HG03439 (cell line): ENCODE results near the gene TRIM8.
"Not testable (repeated sequence)": the region's sequence is repeated elsewhere in the genome, so short reads cannot be mapped to it uniquely, and the experiment has no call there.

Experiments
- ATAC-seq: cut with Tn5 transposase; IDR thresholded peaks from one replicate; pipeline ENCODE4 v1.9.1; 2021; ENCODE audit warnings: mild to moderate bottlenecking, moderate library complexity; ENCODE audit not compliant: unreplicated experiment

The TRIM8 gene

DNA sequence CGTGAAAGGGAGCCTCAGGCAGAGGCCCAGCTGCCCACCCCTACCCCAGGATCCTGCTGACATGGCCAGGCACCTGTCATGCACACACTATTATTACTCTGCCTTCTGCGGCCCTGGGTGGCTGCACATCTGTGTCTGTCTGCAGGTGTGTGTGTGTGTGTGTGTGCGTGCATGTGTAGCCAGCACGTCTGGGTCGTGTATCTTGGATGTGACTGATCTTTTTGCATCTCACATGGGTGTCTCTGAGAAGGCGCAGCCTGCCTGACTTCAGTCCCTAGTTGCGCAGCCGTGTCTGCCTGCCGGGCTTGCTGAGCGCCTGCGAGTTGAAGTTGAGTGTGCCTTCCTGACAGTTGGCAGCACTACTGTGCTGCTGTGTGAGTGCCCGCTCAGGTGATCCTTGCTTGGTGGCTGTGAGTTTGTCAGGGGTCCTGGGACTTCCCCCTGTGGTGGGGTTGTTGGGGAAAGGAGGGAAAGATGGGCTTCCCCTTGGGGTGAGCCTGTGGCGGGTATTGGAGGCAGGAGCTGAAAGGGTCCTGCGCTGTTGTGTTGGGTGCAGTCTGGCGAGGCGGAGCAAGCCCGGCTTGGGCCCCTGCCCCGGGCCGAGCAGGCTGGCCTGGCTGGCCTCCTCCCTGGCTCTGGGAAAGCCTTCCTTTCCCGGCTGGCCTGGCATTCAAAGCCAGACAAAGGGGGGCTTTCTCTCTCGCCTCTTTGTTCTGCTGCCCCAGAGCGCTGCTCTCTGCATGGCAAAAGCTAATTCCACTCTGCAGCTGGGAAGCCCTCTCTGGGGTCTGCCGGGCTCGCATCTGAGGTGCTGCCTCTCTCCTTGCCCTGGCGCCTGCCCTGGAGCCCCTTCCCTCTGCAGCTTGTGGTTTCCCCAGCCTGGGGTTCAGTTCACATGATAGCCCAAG, 4.9 kb downstream of the TRIM8 start:
- no peak for ATAC-seq

DNA sequence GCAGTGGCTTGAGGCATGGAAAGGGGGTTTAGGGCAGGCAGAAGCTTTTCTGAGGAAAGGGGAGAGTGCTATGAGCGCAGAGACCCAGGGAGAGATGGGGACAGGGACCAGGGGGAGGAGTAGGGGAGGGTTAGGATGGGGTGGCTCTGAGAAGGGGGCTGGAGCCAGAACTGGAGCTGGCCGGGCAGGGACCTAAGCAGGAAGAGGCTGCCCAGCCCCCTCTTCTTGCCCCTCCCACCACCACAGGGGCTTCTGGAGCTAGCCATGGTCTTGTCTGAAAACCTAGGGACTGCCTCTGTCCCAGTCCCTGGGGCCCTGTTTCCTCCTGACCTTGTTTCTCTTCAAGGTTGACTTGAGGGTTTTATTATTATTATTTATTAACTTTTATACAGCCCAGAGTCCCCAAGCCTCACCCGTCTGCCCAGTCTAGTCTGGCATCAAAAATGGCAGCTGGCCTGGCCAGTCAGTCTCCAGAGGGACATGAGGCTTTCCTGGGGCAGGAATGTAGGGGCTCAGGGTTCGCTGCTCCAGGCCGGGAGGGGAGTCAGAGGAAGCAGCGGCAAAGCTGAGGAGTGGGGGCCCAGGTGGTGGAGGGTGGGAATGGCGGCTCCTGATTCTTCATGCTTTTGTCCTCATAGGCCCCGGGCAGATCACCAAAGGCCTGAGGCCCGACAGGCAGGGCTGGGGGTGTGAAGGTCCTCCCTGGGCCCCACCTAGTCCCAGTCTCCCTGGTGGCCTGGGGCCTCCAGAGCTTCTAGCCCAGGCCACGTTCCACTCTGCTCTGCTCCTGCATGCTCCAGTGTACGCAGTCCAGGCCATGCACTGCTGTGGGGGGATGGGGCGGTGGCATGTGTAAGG, 5.7 kb downstream of the TRIM8 start:
- no peak for ATAC-seq

DNA sequence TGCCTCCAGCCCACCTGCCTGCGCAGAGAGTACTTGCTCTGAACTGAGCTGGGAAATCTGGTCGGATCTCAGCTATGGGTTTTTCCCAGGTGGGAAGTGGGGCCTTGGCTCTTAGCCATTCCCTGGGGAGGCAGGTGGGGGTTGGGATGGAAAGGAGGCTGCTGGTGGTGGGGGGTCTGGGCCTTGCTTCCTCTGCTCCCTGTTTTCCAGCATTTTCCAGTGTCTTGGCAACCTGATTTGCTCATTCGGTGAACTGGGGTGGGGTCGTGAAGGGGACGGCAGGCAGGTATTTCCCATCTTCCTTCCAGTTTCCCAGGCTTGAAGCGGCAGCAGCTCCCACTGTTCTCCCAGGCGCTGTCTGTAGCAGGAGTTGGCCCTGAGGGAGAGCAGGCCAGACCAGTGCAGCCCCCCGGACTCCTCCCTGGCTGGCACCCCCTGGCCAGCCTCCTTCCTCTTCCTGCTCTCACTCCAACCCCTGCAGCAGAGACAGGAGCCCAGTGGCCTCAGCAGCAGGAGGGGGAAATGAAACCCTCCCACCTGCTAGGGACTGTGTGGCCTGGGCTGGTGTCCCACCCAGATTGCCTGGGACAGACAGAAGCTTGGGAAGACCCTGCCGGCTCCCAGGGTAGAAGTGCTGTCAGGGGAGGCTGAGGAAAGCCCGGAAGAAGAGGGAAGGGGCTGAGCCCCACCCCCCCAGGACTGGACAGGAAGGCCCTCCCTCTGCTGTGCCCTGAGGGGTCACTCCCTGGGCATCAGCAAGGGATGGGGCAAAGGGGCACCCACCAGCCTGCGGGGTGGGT, 6.6 kb downstream of the TRIM8 start:
- no peak for ATAC-seq

DNA sequence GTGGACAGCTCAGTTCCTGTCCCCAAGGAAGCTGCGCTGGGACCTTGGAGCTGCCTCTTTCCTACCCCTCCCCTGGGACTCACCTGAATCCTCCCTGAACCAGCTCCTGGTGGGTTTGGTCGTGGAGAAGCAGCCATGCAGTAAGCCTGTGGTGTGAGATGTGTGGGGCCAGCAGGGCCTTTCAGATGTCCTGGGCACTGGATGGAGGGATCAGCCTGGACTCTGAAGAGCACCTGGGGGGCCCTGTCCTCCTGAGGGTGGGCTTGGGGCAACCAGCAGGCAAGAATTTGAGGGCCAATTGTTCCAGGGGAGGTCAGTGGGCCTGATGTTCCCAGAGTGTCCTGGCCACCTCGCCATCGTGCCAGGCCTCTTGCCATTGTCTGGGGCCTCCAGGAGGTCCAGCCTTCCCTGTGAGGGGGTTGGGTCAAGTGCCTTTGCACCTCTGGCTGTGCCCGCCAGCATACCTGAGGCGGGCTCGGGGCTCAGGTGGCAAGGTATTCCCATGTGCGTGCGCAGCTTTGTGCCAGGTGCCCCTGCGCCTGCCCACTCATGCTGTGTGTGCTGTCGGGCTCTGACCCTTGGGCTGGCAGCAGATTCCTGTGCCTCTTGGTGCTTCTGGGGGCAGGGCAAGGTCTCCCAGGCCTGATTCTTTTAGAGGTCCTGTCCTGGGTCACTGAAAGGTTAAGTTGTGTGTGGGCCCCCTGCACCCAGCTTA, 7.3 kb downstream of the TRIM8 start:
- ATAC-seq, result no peak

GRCh38 chr10:102652170-102652916, 8.1 kb downstream of the TRIM8 start:
- ATAC-seq, result no peak

GRCh38 chr10:102653060-102653459, 8.8 kb downstream of the TRIM8 start:
- no peak for ATAC-seq

DNA sequence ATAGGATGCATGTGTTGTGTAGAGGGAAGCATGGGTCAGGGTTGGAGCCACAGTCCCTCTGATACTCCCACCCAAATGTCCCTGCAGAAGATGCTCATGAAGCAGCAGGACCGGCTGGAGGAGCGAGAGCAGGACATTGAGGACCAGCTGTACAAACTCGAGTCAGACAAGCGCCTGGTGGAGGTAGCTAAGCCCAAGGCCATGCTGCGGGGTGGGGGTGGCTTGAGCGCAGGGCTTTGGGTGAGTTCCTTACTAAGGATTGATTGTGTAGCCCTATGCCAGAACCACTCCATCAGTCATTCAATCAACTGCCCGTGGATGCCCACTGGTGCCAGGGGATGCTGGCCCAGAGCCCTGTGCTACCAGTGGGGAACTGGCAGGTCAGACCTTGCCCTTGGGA, 10.3 kb downstream of the TRIM8 start:
- no peak for ATAC-seq

DNA sequence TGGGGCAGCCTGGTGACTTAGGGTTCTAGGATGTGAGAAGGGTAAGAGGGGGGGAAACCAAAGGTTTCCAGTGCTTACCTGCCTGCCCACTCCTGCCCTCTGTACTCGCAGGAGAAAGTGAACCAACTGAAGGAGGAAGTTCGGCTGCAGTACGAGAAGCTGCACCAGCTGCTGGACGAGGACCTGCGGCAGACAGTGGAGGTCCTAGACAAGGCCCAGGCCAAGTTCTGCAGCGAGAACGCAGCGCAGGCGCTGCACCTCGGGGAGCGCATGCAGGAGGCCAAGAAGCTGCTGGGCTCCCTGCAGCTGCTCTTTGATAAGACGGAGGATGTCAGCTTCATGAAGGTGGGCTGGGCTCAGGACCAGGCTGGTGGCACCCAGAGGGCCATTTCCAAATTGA, 10.7 kb downstream of the TRIM8 start:
- ATAC-seq, result no peak

DNA sequence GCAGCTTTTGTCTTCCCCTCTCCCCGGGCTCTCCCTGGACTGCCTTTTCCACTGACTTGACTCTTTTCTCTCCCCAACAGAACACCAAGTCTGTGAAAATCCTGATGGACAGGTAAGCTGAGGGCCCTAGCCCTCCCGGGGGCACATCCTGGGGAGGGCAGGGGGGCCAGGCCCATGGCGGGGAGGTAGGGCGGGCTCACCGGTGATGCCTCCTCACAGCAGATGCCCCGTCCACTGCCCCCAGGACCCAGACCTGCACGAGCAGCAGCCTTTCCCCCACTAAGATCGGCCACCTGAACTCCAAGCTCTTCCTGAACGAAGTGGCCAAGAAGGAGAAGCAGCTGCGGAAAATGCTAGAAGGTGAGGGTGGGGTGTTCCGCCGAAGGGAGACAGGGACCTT, 11.7 kb downstream of the TRIM8 start:
- ATAC-seq, result no peak

DNA sequence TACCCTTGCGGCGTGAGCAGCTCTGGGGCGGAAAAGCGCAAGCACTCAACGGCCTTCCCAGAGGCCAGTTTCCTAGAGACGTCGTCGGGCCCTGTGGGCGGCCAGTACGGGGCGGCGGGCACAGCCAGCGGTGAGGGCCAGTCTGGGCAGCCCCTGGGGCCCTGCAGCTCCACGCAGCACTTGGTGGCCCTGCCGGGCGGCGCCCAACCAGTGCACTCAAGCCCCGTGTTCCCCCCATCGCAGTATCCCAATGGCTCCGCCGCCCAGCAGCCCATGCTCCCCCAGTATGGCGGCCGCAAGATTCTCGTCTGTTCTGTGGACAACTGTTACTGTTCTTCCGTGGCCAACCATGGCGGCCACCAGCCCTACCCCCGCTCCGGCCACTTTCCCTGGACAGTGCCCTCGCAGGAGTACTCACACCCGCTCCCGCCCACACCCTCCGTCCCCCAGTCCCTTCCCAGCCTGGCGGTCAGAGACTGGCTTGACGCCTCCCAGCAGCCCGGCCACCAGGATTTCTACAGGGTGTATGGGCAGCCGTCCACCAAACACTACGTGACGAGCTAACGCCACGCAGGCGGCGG, 12.6 kb downstream of the TRIM8 start:
- no peak for ATAC-seq

DNA sequence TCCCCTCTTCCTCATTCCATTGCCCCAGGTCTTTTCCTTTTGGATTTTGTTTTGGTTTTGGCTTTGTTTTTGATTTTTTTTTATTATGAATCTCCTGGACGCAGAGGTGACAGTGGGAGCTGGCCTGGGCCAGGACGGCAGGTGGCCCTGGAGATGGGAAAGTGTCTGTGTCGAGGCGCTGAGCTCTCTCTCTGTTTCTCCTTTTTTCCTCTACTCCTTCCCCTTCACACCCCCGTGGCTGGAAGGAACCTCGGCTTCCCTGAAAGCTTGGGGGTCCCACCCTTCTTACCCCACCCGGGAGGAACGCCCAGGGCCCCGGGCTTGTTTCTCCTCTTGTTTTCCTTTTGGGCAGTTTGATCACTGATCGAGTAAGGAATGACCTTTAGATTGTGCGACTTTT, 13.2 kb downstream of the TRIM8 start:
- no peak for ATAC-seq

DNA sequence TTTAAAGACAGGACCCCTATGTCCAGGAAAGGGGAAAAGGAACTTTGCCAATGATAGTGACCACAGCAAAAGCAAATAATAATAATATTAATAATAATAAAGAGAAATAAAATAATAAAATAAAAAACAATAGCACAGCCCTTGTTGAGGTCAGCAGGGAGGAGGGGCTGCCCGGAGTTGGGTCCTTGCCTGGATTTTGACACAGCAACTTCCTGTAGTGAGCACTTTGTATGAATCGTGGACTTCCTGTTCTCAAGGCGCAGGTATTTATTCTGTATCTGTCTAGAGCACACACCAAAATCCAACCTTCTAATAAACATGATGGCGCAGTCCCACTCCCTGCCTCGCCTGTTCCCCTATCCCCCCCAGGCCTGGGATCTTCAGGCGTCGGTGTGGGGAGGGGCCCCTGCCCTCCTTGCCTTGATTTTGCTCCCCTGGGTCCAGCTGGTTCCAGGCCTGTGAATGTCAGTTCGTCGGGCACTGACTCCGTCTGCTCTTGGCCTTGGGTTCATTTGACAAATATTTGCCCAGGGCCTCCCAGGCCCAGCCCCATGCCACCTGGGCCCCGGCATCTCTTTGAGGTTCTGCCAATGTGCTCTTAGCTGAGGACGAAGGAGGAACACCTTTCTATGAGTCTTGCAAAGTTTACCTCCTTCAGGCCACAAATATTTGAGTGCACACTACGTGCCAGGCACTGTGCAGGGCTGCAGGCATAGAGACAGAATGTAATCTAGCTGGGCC, 13.9 kb downstream of the TRIM8 start:
- ATAC-seq, result no peak

- ATAC-seq, result no peak
These were observed 14.5 kb downstream of the TRIM8 start for GRCh38 chr10:102658802-102659201.

DNA sequence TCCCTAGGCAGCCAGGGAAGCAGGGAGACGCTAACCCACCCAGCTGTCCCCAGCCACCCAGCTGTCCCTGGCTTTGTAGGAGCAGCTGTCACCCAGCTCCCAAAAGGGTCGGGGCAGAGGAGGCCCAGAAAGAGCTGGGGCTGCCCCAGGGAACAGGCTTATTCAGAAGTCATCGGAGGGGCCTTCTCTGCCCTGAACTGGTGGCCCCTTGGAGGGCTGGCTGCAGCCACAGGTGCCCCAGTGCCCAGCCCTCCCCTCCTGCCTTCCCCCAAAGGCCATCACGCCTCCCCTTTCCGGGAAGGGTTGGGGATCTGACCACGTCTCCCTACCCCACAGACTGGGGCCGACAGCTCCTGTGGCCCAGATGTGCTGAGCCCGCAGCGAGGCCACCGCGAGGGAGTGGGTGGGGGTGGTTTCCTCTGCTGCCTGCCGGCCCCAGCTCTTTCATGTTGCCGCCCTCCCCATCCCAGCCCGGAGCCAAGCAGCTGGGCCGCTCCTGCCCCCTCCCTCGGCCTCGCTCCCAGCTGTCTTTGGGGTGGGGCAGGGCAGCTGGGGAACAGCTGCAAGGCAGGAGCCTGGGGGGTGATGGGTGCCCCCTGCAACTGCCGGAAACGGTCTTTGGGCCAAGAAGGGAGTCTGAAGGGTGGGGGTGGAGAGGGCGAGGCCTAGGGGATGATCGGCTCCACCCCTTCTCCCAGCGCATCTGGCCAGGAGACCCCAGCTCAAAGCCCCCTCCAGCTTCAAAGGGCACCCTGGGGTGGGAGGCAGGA, 16.8 kb downstream of the TRIM8 start:
- peak; percentile 65 for ATAC-seq

DNA sequence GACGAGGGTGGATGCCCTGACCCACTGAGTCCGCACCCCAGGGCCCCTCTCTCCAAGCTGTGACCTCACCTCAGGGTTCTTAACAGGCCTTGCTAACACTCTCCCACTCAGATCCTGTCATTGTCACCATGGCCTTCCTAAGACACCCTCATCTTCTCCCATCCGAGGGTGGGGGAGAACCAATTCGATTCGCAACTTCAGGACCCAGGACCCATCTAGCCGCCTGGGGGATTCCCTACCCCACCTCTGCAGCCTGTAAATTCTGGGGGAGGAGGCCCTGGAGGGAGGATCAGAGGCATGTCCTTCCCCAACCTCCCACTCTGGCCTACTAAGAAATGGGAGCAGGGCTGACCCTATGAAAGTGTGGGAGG, 17.4 kb downstream of the TRIM8 start:
- ATAC-seq, result peak; percentile 24

DNA sequence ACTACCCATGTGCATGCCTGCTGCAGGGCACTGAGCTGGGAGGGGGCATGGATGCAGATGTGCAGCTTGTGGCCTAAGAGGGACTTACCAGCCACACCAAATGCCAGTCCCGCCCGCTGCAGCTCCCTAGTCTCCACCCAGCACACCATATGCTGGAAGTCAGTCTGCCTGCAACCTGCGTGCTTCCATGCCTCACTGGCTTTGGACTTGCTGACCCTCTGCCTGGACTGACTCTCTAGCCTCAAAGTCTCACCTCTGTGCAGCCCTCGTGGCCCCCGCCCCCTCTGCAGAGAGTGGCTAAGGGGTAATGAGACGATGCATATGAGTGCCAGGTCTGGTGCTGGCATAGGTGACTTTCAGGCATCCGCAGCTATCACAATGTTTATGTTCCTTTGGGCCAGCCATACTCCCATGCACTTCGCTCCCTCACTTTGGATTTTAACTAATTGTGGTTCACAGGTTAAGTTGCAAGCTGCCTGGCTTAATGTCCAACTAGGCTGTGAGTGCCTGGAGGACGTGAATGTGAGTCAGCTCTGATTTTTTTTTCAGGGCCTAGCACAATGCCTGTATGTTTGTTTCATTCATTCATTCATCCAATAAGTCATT, 21.7 kb downstream of the TRIM8 start:
- ATAC-seq, result no peak

GRCh38 chr10:102667411-102667810, 23.1 kb downstream of the TRIM8 start:
- ATAC-seq, result not testable (repeated sequence)
